HUES6 (cell line): Measurements from ENCODE around the gene ZXDC.

Source experiments
- H3K27ac ChIP-seq: 2 replicates; pipeline ENCODE4 v1.7.0; 2013; ENCODE audit warnings: low read depth, mild to moderate bottlenecking, low read length, inconsistent platforms
- H3K27me3 ChIP-seq: 2 replicates; pipeline ENCODE4 v1.6.1; 2013; ENCODE audit warnings: low read length; ENCODE audit not compliant: control insufficient read depth, insufficient read depth
- H3K36me3 ChIP-seq: 2 replicates; pipeline ENCODE4 v1.6.1; 2013; ENCODE audit warnings: low read length; ENCODE audit not compliant: control insufficient read depth, insufficient read depth
- H3K4me1 ChIP-seq: 2 replicates; pipeline ENCODE4 v1.6.1; 2013; ENCODE audit warnings: low read length; ENCODE audit not compliant: control insufficient read depth, insufficient read depth
- H3K4me3 ChIP-seq: 2 replicates; pipeline ENCODE4 v1.5.1; 2013; ENCODE audit warnings: low read depth, low read length
- H3K9ac ChIP-seq: one replicate; pipeline ENCODE4 v1.6.1; 2013; ENCODE audit warnings: mild to moderate bottlenecking, low read length
- H3K9me3 ChIP-seq: 2 replicates; pipeline ENCODE4 v1.6.1; 2013; ENCODE audit warnings: low read depth, low read length; ENCODE audit not compliant: control insufficient read depth, insufficient read depth

ZXDC gene

DNA sequence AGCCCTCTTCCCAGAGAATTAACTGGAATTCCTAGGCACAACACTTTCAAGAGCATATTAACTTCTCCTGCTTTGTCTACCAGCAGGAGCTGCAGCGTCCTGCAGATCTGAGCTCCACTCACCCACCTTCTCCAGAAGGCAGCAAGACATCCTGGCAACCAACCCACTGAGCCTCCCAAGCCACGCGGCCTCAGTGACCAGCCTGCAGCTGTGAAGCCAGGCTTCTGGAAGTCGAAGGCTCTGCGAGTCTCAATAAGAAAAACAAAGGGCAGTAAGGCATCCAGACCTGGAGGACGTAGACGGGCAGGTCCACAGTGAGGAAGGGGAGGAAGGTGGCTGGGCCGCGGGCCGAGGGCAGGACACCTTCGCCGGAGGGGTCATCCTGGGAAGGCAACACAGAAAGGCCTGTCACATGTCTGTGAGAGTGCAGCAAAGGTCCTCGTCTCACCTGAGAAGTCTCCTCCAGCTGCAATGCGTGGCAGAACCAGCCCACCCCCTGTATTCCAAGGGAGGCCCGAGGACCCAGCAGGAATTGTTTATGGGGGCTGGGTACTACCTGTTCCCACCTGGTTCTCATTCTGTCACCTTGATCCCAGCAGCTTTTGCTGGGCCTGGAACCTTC, 36.2 kb downstream of the ZXDC start:
- peaks cover 12% of the 10 kb centered on the region; the same call in 1 of the 2 replicates for H3K4me1 ChIP-seq
- H3K36me3 ChIP-seq, result peaks cover 32% of the 10 kb centered on the region
- H3K27ac ChIP-seq, result no peak overlapping the region
- H3K9me3 ChIP-seq, result no peaks in the 10 kb centered on the region
- no peak overlapping the region for H3K4me3 ChIP-seq
- H3K9ac ChIP-seq, result no peak overlapping the region
- no peaks in the 10 kb centered on the region for H3K27me3 ChIP-seq

GRCh38 chr3:126438746-126439145, 36.9 kb downstream of the ZXDC start:
- H3K27me3 ChIP-seq, result no peaks in the 10 kb centered on the region
- no peak overlapping the region for H3K4me3 ChIP-seq
- peaks cover 32% of the 10 kb centered on the region for H3K36me3 ChIP-seq
- no peak overlapping the region for H3K27ac ChIP-seq
- peaks cover 12% of the 10 kb centered on the region; the same call in 1 of the 2 replicates for H3K4me1 ChIP-seq
- no peak overlapping the region for H3K9ac ChIP-seq
- no peaks in the 10 kb centered on the region for H3K9me3 ChIP-seq

GRCh38 chr3:126438186-126438585, 37.5 kb downstream of the ZXDC start:
- Histone ChIP-seq H3K36me3 (peaks cover 32% of the 10 kb centered on the region), H3K9me3 (no peaks in the 10 kb centered on the region), H3K27me3 (no peaks in the 10 kb centered on the region), H3K27ac (no peak overlapping the region), H3K4me3 (no peak overlapping the region), H3K9ac (no peak overlapping the region), H3K4me1 (peaks cover 12% of the 10 kb centered on the region; the same call in 1 of the 2 replicates)

GRCh38 chr3:126436826-126437717, 38.6 kb downstream of the ZXDC start:
- Histone ChIP-seq H3K9me3 (no peaks in the 10 kb centered on the region), H3K4me3 (no peak overlapping the region), H3K36me3 (peaks cover 32% of the 10 kb centered on the region), H3K27me3 (no peaks in the 10 kb centered on the region), H3K27ac (no peak overlapping the region), H3K9ac (no peak overlapping the region), H3K4me1 (peaks cover 5% of the 10 kb centered on the region; the same call in 1 of the 2 replicates)

GRCh38 chr3:126435456-126436315, 40.0 kb downstream of the ZXDC start:
- H3K9me3 ChIP-seq, result no peaks in the 10 kb centered on the region
- H3K4me3 ChIP-seq, result no peak overlapping the region
- H3K27ac ChIP-seq, result no peak overlapping the region
- H3K4me1 ChIP-seq, result peaks cover 5% of the 10 kb centered on the region; the same call in 1 of the 2 replicates
- H3K27me3 ChIP-seq, result no peaks in the 10 kb centered on the region
- no peak overlapping the region for H3K9ac ChIP-seq
- peaks cover 25% of the 10 kb centered on the region for H3K36me3 ChIP-seq

DNA sequence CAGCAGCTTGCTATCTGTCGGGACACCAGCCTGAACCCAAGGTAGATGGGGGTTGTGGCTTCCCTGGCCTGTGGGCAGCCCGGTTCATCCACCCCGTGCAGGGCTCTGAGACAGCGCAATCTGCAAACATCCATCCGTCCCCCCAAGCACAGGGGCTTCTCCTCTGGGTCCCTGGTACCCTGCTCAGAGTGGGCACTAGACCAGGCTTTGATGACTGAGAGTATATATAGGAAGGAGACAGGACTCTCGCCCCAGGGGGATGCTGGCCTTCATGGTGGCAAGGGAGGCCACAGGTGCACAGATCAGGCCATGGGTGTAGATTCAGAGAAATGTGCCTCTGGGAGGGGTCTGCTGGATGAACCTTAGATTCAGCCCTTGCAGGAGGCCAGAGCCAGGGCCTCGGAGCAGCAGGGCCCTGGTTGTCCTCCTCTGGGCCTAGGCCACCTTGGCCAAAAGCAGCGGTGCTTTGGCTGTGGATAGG, 40.7 kb downstream of the ZXDC start:
- H3K27me3 ChIP-seq, result no peaks in the 10 kb centered on the region

DNA sequence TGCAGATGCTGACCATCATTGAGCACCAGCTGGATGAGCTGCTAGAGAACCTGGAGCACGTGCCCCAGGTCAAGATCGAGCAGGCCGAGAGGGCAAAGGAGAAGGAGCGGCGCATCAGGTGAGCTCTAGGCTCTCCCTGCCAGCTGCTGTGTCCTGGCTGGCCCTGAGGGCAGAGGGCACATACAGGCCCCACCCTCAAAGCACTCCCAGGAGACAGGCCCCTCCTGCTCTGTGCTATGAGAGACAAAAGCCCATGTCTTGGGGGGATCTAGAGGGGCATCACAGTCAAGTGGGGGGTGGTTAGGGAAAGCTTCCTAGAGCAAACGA, 41.5 kb downstream of the ZXDC start:
- Histone ChIP-seq H3K36me3 (peaks cover 20% of the 10 kb centered on the region), H3K27me3 (no peaks in the 10 kb centered on the region), H3K9me3 (no peaks in the 10 kb centered on the region)

More for the DNA sequence above, 40.7 kb downstream of the ZXDC start:
- peaks cover 22% of the 10 kb centered on the region for H3K36me3 ChIP-seq
- H3K9me3 ChIP-seq, result no peaks in the 10 kb centered on the region
- H3K4me1 ChIP-seq, result peaks cover 5% of the 10 kb centered on the region; the same call in 1 of the 2 replicates
- H3K4me3 ChIP-seq, result no peak overlapping the region
- no peak overlapping the region for H3K9ac ChIP-seq
- H3K27ac ChIP-seq, result no peak overlapping the region

GRCh38 chr3:126433496-126434263, 42.0 kb downstream of the ZXDC start:
- H3K4me1 ChIP-seq, result no peaks in the 10 kb centered on the region
- no peaks in the 10 kb centered on the region for H3K27me3 ChIP-seq
- H3K9ac ChIP-seq, result no peak overlapping the region
- no peak overlapping the region for H3K27ac ChIP-seq
- no peaks in the 10 kb centered on the region for H3K9me3 ChIP-seq
- peaks cover 19% of the 10 kb centered on the region for H3K36me3 ChIP-seq
- no peak overlapping the region for H3K4me3 ChIP-seq

More for the DNA sequence above, 41.5 kb downstream of the ZXDC start:
- H3K27ac ChIP-seq, result no peak overlapping the region
- H3K4me1 ChIP-seq, result peaks cover under 1% of the 10 kb centered on the region; the same call in 1 of the 2 replicates
- H3K9ac ChIP-seq, result no peak overlapping the region
- no peak overlapping the region for H3K4me3 ChIP-seq

DNA sequence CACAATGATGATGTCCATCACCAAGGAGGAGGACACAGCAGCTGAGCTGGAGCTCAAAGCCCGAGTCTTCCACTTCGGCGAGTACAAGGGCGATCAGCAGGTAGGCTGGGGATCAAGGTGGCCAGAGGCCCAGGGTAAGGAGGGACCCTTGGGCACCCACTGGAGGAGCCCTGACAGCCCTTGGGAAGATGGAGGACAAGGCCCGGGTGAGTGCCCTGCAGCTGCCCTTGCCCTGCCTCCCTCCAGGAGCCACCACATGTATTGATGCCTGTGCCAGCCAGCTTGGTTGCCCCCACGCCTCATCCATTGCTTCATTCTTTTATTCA, 42.6 kb downstream of the ZXDC start:
- Histone ChIP-seq H3K36me3 (peaks cover 14% of the 10 kb centered on the region), H3K9me3 (peaks cover 5% of the 10 kb centered on the region; the same call in 1 of the 2 replicates), H3K9ac (no peak overlapping the region), H3K27ac (no peak overlapping the region), H3K4me3 (no peak overlapping the region), H3K27me3 (no peaks in the 10 kb centered on the region), H3K4me1 (no peaks in the 10 kb centered on the region)

GRCh38 chr3:126432361-126433104, 43.2 kb downstream of the ZXDC start:
- no peak overlapping the region for H3K27ac ChIP-seq
- peaks cover 10% of the 10 kb centered on the region for H3K36me3 ChIP-seq
- peaks cover 9% of the 10 kb centered on the region; the same call in 1 of the 2 replicates for H3K9me3 ChIP-seq
- H3K4me3 ChIP-seq, result no peak overlapping the region
- no peak overlapping the region for H3K9ac ChIP-seq
- H3K27me3 ChIP-seq, result no peaks in the 10 kb centered on the region
- no peaks in the 10 kb centered on the region for H3K4me1 ChIP-seq
